ENCODE results near the gene ST8SIA2.

GRCh38 chr15:92502930-92503857, 109.5 kb downstream of the ST8SIA2 start:
- TF ChIP-seq CTCF (IDR thresholded peaks at IDR 0.05), result no peak
- TF ChIP-seq POLR2A (IDR thresholded peaks at IDR 0.05), result no peak
